ENCODE data around the gene RNU1-4.
"Not testable (repeated sequence)": the region's sequence is repeated elsewhere in the genome, so short reads cannot be mapped to it uniquely, and the experiment has no call there.

The RNU1-4 gene

DNA sequence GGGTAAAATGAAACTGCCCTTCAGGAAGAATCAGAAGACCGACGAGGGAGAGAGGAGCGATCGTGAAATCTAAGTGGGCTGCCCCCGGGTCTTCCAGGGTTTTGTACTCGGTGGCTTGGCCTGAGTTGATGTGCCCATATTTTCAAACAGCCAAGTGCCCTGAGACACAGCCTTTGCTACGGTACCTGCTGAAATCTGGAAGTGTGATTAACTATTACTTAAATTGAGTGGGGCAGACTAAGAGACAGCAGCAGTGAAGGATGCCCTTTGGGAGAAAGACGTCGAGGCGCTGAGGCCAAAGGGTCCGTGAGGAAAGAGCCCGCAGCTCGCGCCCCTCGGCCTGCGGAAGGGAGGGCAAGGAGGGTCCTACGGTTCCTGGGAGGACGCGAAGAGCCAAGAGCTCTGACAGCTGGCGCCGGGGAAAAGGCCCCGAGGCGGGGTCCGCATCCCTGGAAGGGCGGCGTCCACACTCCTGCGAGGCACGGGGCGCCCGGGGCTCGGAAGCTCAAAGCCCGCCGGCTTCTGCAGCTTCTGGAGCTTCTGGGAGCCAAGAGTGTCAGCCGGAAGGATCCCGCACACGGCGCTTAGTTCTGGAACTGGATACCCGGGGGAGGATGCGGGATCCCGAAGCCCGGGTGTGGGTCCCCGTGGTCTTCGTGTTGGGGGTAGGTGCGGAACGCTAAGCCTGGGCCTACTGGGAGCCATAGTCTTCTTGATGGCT is 15.4 kb upstream of the RNU1-4 start:
- H3K4me3 ChIP-seq (ENCODE audit: low read length): no peak overlapping the region
- H3K4me1 ChIP-seq (ENCODE audit: control insufficient read depth, low read depth, low read length): no peaks in the 10 kb centered on the region
- H3K9ac ChIP-seq (ENCODE audit: low read length): no peak overlapping the region
- H3K27me3 ChIP-seq (ENCODE audit: control insufficient read depth, insufficient read depth, low read length): no peaks in the 10 kb centered on the region
- H3K27ac ChIP-seq (ENCODE audit: low read length): no peak overlapping the region
- no peaks in the 10 kb centered on the region for H3K9me3 ChIP-seq (ENCODE audit: control insufficient read depth, low read depth, low read length)
- H3K36me3 ChIP-seq (ENCODE audit: control insufficient read depth, low read depth, low read length): no peaks in the 10 kb centered on the region

- not testable (repeated sequence) for H3K27me3 ChIP-seq (ENCODE audit: control insufficient read depth, insufficient read depth, low read length); H3K9ac ChIP-seq (ENCODE audit: low read length); H3K4me3 ChIP-seq (ENCODE audit: low read length); H3K36me3 ChIP-seq (ENCODE audit: control insufficient read depth, low read depth, low read length); H3K27ac ChIP-seq (ENCODE audit: low read length); H3K9me3 ChIP-seq (ENCODE audit: control insufficient read depth, low read depth, low read length); H3K4me1 ChIP-seq (ENCODE audit: control insufficient read depth, low read depth, low read length)
Measured at GRCh38 chr1:16725439-16726245, 14.7 kb upstream of the RNU1-4 start.

GRCh38 chr1:16727190-16728111 is 12.9 kb upstream of the RNU1-4 start:
- no peak overlapping the region for H3K4me3 ChIP-seq (ENCODE audit: low read length)
- H3K27ac ChIP-seq (ENCODE audit: low read length): no peak overlapping the region
- no peaks in the 10 kb centered on the region for H3K4me1 ChIP-seq (ENCODE audit: control insufficient read depth, low read depth, low read length)
- H3K36me3 ChIP-seq (ENCODE audit: control insufficient read depth, low read depth, low read length): no peaks in the 10 kb centered on the region
- H3K27me3 ChIP-seq (ENCODE audit: control insufficient read depth, insufficient read depth, low read length): no peaks in the 10 kb centered on the region
- no peak overlapping the region for H3K9ac ChIP-seq (ENCODE audit: low read length)
- H3K9me3 ChIP-seq (ENCODE audit: control insufficient read depth, low read depth, low read length): no peaks in the 10 kb centered on the region

DNA sequence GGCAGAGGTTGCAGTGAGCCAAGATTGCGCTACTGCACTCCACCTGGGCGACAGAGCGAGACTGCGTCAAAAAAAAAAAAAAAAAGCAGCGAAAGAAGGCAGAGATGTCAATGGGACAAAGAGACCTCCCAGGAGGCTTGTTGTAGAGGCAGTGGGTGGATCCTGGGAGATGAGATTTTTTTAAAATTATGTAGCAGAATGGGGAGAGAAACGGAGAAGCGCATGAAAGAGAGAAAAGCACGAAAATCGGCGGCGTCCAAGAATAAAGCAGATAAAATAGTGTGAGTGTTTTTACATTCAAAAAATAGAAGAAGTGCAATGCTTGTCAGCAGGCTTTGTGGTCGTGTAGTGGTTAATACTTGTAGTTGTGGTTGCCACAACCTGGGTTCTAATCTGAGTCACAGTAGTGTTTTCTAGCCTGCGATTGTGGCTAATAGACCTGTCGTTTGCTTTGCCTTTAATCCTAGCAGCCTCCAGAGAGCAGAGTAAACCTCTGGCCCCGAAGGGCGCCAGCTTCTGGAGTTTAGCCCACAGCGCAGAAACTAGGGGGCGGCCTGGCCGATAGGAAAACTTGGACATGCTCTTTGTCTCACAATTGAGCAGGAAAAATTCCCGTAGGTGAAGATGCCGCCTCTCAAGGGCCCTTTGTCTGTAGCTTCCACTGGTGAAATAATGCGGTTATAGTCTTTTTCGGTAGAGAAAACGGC is 11.9 kb upstream of the RNU1-4 start:
- not testable (repeated sequence) for H3K4me3 ChIP-seq (ENCODE audit: low read length); H3K27me3 ChIP-seq (ENCODE audit: control insufficient read depth, insufficient read depth, low read length); H3K9me3 ChIP-seq (ENCODE audit: control insufficient read depth, low read depth, low read length); H3K4me1 ChIP-seq (ENCODE audit: control insufficient read depth, low read depth, low read length); H3K27ac ChIP-seq (ENCODE audit: low read length); H3K36me3 ChIP-seq (ENCODE audit: control insufficient read depth, low read depth, low read length); H3K9ac ChIP-seq (ENCODE audit: low read length)

DNA sequence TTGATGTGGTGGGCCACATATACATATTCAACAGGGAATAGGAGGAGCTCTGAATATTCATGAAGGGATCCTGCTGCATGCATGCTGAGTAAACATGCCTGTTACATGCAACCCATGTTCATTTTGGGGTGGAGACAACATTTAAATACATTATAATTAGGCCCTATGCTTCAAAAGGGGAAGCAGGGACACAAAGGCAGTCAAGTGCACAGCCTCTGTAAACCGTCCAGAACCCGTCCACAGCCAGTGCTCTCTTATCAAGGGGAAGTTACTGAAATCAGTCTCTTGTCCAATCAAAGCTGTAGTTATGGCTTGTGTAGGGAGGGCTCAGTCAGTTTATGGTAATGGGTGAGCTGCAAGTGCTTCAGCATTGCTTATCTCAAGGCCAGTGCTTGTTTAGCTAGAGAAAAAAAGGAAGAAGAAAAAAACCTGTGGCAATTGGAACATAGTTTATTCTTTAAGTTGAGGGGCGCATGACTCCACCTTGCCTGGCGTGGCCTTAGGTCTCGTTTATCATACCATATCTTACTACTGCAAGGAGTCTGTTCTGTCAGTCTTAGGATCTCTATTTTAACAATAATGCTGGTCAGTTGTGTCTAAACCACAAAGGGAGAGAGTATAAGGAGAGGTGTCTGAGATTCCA is 7.9 kb upstream of the RNU1-4 start:
- not testable (repeated sequence) for H3K4me3 ChIP-seq (ENCODE audit: low read length); H3K4me1 ChIP-seq (ENCODE audit: control insufficient read depth, low read depth, low read length); H3K9ac ChIP-seq (ENCODE audit: low read length); H3K9me3 ChIP-seq (ENCODE audit: control insufficient read depth, low read depth, low read length); H3K27ac ChIP-seq (ENCODE audit: low read length); H3K27me3 ChIP-seq (ENCODE audit: control insufficient read depth, insufficient read depth, low read length); H3K36me3 ChIP-seq (ENCODE audit: control insufficient read depth, low read depth, low read length)

GRCh38 chr1:16741230-16741629 is 914 bp downstream of the RNU1-4 start:
- not testable (repeated sequence) for H3K4me3 ChIP-seq (ENCODE audit: low read length); H3K27ac ChIP-seq (ENCODE audit: low read length); H3K9me3 ChIP-seq (ENCODE audit: control insufficient read depth, low read depth, low read length); H3K27me3 ChIP-seq (ENCODE audit: control insufficient read depth, insufficient read depth, low read length); H3K9ac ChIP-seq (ENCODE audit: low read length); H3K36me3 ChIP-seq (ENCODE audit: control insufficient read depth, low read depth, low read length); H3K4me1 ChIP-seq (ENCODE audit: control insufficient read depth, low read depth, low read length)

- H3K36me3 ChIP-seq (ENCODE audit: control insufficient read depth, low read depth, low read length); H3K9me3 ChIP-seq (ENCODE audit: control insufficient read depth, low read depth, low read length); H3K27me3 ChIP-seq (ENCODE audit: control insufficient read depth, insufficient read depth, low read length); H3K27ac ChIP-seq (ENCODE audit: low read length); H3K4me3 ChIP-seq (ENCODE audit: low read length); H3K9ac ChIP-seq (ENCODE audit: low read length); H3K4me1 ChIP-seq (ENCODE audit: control insufficient read depth, low read depth, low read length): not testable (repeated sequence)
Measured at GRCh38 chr1:16747660-16748059, 7.3 kb downstream of the RNU1-4 start.

DNA sequence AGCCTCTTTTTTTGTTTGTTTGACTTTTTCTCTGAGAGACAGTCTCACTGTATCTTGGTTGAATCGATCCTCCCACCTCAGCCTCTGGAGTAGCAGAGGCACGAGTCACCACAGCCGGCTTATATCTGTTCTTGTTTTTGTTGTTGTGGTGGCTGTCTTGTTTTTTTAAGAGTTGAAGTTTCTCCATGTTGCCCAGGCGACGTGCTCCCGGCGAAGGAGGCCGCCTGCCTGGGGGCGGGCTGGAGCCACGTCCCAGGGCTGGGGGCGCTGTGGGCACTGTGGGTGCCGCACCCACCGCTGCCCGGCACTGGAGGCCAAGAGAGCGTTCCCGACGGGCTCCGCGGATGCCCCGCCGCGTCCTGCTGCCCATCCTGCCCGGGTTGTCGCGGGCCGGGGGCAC is 8.4 kb downstream of the RNU1-4 start:
- H3K27ac ChIP-seq (ENCODE audit: low read length); H3K4me1 ChIP-seq (ENCODE audit: control insufficient read depth, low read depth, low read length); H3K36me3 ChIP-seq (ENCODE audit: control insufficient read depth, low read depth, low read length); H3K4me3 ChIP-seq (ENCODE audit: low read length); H3K27me3 ChIP-seq (ENCODE audit: control insufficient read depth, insufficient read depth, low read length); H3K9ac ChIP-seq (ENCODE audit: low read length); H3K9me3 ChIP-seq (ENCODE audit: control insufficient read depth, low read depth, low read length): not testable (repeated sequence)

DNA sequence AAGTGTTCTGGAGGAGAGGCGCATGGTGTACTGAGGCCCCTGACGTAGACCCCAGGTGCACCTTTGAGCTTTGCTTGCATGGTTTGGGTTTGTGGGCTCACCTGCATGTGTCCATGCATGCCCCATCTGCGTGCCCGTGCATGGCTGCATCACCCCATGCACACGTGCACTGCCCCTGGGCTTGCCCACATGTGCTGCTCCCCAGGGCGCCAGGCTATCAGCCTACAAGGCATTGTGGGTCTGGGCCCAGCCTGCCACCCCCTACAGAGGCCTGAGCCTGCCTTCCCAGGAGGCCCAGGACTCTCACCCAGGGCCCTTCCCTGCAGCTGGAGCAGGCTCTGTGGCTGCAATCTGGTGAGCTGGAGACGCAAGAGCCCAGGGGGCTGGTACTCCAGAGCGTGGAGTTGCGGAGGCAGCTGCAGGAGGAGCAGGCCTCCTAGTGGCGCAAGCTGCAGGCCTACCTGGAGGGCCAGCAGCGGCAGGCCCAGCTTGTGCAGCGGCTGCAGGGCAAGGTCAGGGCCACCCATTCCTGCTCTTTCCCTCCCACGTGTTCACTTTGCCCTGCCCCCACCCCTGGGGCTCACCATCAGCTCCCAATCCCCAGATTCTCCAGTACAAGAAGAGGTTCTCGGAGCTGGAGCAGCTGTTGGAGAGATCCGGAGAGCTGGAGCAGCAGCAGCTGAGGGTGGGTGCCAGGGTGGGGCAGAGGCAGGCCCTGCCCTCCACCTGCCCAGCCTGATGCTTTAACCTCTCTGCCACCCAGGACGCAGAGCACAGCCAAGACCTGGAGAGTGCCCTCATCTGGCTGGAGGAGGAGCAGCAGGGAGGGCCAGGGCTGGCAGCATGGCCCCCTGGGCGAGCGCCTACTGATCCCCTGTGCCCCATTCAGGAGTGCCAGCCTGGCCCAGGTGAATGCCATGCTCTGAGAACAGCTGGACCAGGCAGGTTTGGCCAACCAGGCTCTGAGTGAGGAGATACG is 9.9 kb downstream of the RNU1-4 start:
- not testable (repeated sequence) for H3K4me1 ChIP-seq (ENCODE audit: control insufficient read depth, low read depth, low read length); H3K36me3 ChIP-seq (ENCODE audit: control insufficient read depth, low read depth, low read length); H3K27me3 ChIP-seq (ENCODE audit: control insufficient read depth, insufficient read depth, low read length); H3K9me3 ChIP-seq (ENCODE audit: control insufficient read depth, low read depth, low read length); H3K9ac ChIP-seq (ENCODE audit: low read length); H3K27ac ChIP-seq (ENCODE audit: low read length); H3K4me3 ChIP-seq (ENCODE audit: low read length)

GRCh38 chr1:16752770-16753169 is 12.5 kb downstream of the RNU1-4 start:
- H3K27ac ChIP-seq (ENCODE audit: low read length); H3K27me3 ChIP-seq (ENCODE audit: control insufficient read depth, insufficient read depth, low read length); H3K9ac ChIP-seq (ENCODE audit: low read length); H3K4me1 ChIP-seq (ENCODE audit: control insufficient read depth, low read depth, low read length); H3K4me3 ChIP-seq (ENCODE audit: low read length); H3K36me3 ChIP-seq (ENCODE audit: control insufficient read depth, low read depth, low read length); H3K9me3 ChIP-seq (ENCODE audit: control insufficient read depth, low read depth, low read length): not testable (repeated sequence)
